OCI-LY1 (cell line): Measurements from ENCODE around the gene WNK2.

Experiments
- H2AFZ ChIP-seq: fragments of 200-600 bp; sonication (generic), shearing (Covaris generic); 2 replicates; pipeline ENCODE4 v1.6.0; 2014; ENCODE audit warnings: antibody characterized with exemption, mild to moderate bottlenecking, low read length
- H3F3A ChIP-seq: fragments of 200-600 bp; sonication (generic), shearing (Covaris generic); 2 replicates; pipeline ENCODE4 v1.6.0; 2014; ENCODE audit warnings: mild to moderate bottlenecking, antibody characterized with exemption, low read length, moderate library complexity; ENCODE audit not compliant: insufficient read depth
- H3K27ac ChIP-seq: fragments of 200-600 bp; sonication (generic); 2 replicates; pipeline ENCODE4 v1.5.1; 2014; ENCODE audit warnings: low read length, mixed run types, mild to moderate bottlenecking, low read depth; ENCODE audit not compliant: poor library complexity, severe bottlenecking
- H3K27me3 ChIP-seq: fragments of 200-600 bp; sonication (generic); 2 replicates; pipeline ENCODE4 v1.6.0; 2014; ENCODE audit warnings: antibody characterized with exemption, mild to moderate bottlenecking, low read length, moderate library complexity; ENCODE audit not compliant: insufficient read depth
- H3K36me3 ChIP-seq: fragments of 200-600 bp; sonication (generic); 2 replicates; pipeline ENCODE4 v1.6.1; 2014; ENCODE audit warnings: mild to moderate bottlenecking, antibody characterized with exemption, low read length, moderate library complexity, mixed read lengths; ENCODE audit not compliant: insufficient read depth
- H3K4me1 ChIP-seq: fragments of 200-600 bp; sonication (generic); 2 replicates; pipeline ENCODE4 v1.5.1; 2014; ENCODE audit warnings: mild to moderate bottlenecking, low read length, moderate library complexity; ENCODE audit not compliant: insufficient read depth, severe bottlenecking
- H3K4me2 ChIP-seq: fragments of 200-600 bp; sonication (generic), shearing (Covaris generic); 2 replicates; pipeline ENCODE4 v1.6.1; 2014; ENCODE audit warnings: low read length
- H3K4me3 ChIP-seq: fragments of 200-600 bp; sonication (generic); 2 replicates; pipeline ENCODE4 v1.5.1; 2014; ENCODE audit warnings: low read length, low read depth, mild to moderate bottlenecking, mixed read lengths; ENCODE audit not compliant: poor library complexity, severe bottlenecking
- H3K79me2 ChIP-seq: fragments of 200-600 bp; shearing (Covaris generic); 2 replicates; pipeline ENCODE4 v1.6.1; 2016; ENCODE audit warnings: mixed run types, low read length, mixed read lengths; ENCODE audit not compliant: insufficient read depth
- H3K9ac ChIP-seq: fragments of 200-600 bp; sonication (generic), shearing (Covaris generic); 2 replicates; pipeline ENCODE4 v1.6.1; 2014; ENCODE audit warnings: mild to moderate bottlenecking, low read length, mixed read lengths
- H3K9me2 ChIP-seq: fragments of 200-600 bp; sonication (generic), shearing (Covaris generic); 2 replicates; pipeline ENCODE4 v1.6.1; 2014; ENCODE audit warnings: low read depth, mild to moderate bottlenecking, low read length, mixed read lengths
- H3K9me3 ChIP-seq: fragments of 200-600 bp; shearing (Covaris generic); 2 replicates; pipeline ENCODE4 v1.6.1; 2014; ENCODE audit warnings: low read length, mixed read lengths
- H4K20me1 ChIP-seq: fragments of 200-600 bp; sonication (generic), shearing (Covaris generic); 2 replicates; pipeline ENCODE4 v1.6.0; 2016; ENCODE audit warnings: mild to moderate bottlenecking, low read length; ENCODE audit not compliant: insufficient read depth
- CTCF ChIP-seq: fragments of 200-600 bp; sonication (generic), shearing (Covaris generic); IDR thresholded peaks from 2 replicates; pipeline ENCODE4 v1.5.1; 2017; ENCODE audit warnings: mild to moderate bottlenecking, antibody characterized with exemption, low read length, moderate library complexity, mixed read lengths
- EZH2 ChIP-seq: fragments of 200-600 bp; sonication (generic), shearing (Covaris generic); IDR thresholded peaks from 2 replicates; pipeline ENCODE4 v1.8.0; 2017; ENCODE audit warnings: borderline replicate concordance, mixed run types, mild to moderate bottlenecking, antibody characterized with exemption, low read length, moderate library complexity, mixed read lengths

Gene WNK2

GRCh38 chr9:93247099-93247865 lies 63.3 kb downstream of the WNK2 start:
- H3F3A ChIP-seq, result no peaks in the 10 kb centered on the region
- H3K4me3 ChIP-seq, result no peak overlapping the region
- H3K9me3 ChIP-seq, result no peaks in the 10 kb centered on the region
- no peak overlapping the region for H3K4me2 ChIP-seq
- H4K20me1 ChIP-seq, result no peaks in the 10 kb centered on the region
- H3K79me2 ChIP-seq, result no peaks in the 10 kb centered on the region
- no peak overlapping the region for H3K27ac ChIP-seq
- no peak for TF ChIP-seq EZH2
- no peak for TF ChIP-seq CTCF
- H3K9ac ChIP-seq, result no peak overlapping the region
- no peaks in the 10 kb centered on the region for H3K27me3 ChIP-seq
- no peak overlapping the region for H2AFZ ChIP-seq
- H3K36me3 ChIP-seq, result no peaks in the 10 kb centered on the region
- H3K4me1 ChIP-seq, result peaks cover 32% of the 10 kb centered on the region
- no peaks in the 10 kb centered on the region for H3K9me2 ChIP-seq

GRCh38 chr9:93247892-93248291 lies 64.0 kb downstream of the WNK2 start:
- Histone ChIP-seq H3F3A (no peaks in the 10 kb centered on the region), H2AFZ (no peak overlapping the region), H3K4me2 (no peak overlapping the region), H4K20me1 (no peaks in the 10 kb centered on the region), H3K36me3 (no peaks in the 10 kb centered on the region), H3K27me3 (no peaks in the 10 kb centered on the region), H3K9ac (no peak overlapping the region), H3K9me3 (no peaks in the 10 kb centered on the region), H3K4me1 (peaks cover 32% of the 10 kb centered on the region), H3K27ac (no peak overlapping the region), H3K4me3 (no peak overlapping the region), H3K79me2 (no peaks in the 10 kb centered on the region), H3K9me2 (no peaks in the 10 kb centered on the region)
- TF ChIP-seq EZH2 (no peak), CTCF (no peak)

GRCh38 chr9:93248386-93249040 lies 64.6 kb downstream of the WNK2 start:
- H3K27me3 ChIP-seq, result no peaks in the 10 kb centered on the region
- no peaks in the 10 kb centered on the region for H3K9me3 ChIP-seq
- H3K9me2 ChIP-seq, result no peaks in the 10 kb centered on the region
- H3F3A ChIP-seq, result no peaks in the 10 kb centered on the region
- no peak for TF ChIP-seq CTCF
- TF ChIP-seq EZH2, result no peak
- no peaks in the 10 kb centered on the region for H3K36me3 ChIP-seq
- H2AFZ ChIP-seq, result no peak overlapping the region
- no peaks in the 10 kb centered on the region for H3K79me2 ChIP-seq
- no peak overlapping the region for H3K27ac ChIP-seq
- H3K9ac ChIP-seq, result no peak overlapping the region
- no peak overlapping the region for H3K4me3 ChIP-seq
- no peak overlapping the region for H3K4me2 ChIP-seq
- peaks cover 27% of the 10 kb centered on the region for H3K4me1 ChIP-seq
- H4K20me1 ChIP-seq, result no peaks in the 10 kb centered on the region
